H1 (cell line): Measurements from ENCODE around the gene DOCK3. TPM values are rescaled to one million over a fixed set of nuclear protein-coding genes. Genes with fewer than 3 reads are reported as not detected.

Source experiments
- CBX8 ChIP-seq: fragments of 300-800, 300-1000 bp; sonication (generic); IDR thresholded peaks from 2 replicates; pipeline ENCODE4 v1.7.1; 2016; ENCODE audit warnings: low read depth, low read length, borderline replicate concordance
- CHD7 ChIP-seq: fragments of 300-600 bp; sonication (generic); IDR thresholded peaks from 2 replicates; pipeline ENCODE4 v1.7.1; 2012; ENCODE audit warnings: low read length, moderate library complexity, mild to moderate bottlenecking, inconsistent platforms; ENCODE audit not compliant: insufficient replicate concordance
- CREB1 ChIP-seq: IDR thresholded peaks from 2 replicates; pipeline ENCODE4 v1.6.1; 2012; ENCODE audit warnings: inconsistent platforms
- GABPA ChIP-seq: IDR thresholded peaks from 2 replicates; pipeline ENCODE4 v1.6.1; 2011; ENCODE audit warnings: mild to moderate bottlenecking, low read length, moderate library complexity, borderline replicate concordance; ENCODE audit not compliant: insufficient read depth
- KDM5A ChIP-seq: fragments of 200-600 bp; IDR thresholded peaks from 2 replicates; pipeline ENCODE4 v1.7.1; 2012; ENCODE audit warnings: mild to moderate bottlenecking, low read length, inconsistent platforms, mixed read lengths
- NANOG ChIP-seq: IDR thresholded peaks from 2 replicates; pipeline ENCODE4 v1.6.1; 2011; ENCODE audit warnings: low read length, low read depth, mild to moderate bottlenecking, inconsistent platforms; ENCODE audit not compliant: insufficient read depth, poor library complexity, severe bottlenecking
- POU5F1 ChIP-seq: IDR thresholded peaks from 2 replicates; pipeline ENCODE4 v1.6.1; 2011; ENCODE audit warnings: low read depth, mild to moderate bottlenecking, low read length, moderate library complexity
- polyA plus RNA-seq, 7 experiments: library from polyadenylated mRNA; depleted of rRNA in 3 of 7; stranded (reverse) in 5 of 7; unstranded in 2 of 7; fragments of >200 nt in 5 of 7; fragments of 200-250 nt in 2 of 7; gene quantifications; 1 replicate in 5 of 7; 2 replicates in 1 of 7; 4 replicates in 1 of 7; pipeline versions ENCODE4 v1.2.1 to v1.2.3, GENCODE V29; 2011 to 2013; ENCODE audit warnings: missing spikeins in 2 of 7, mixed read lengths in 2 of 7
- total RNA-seq: library from RNA; stranded (reverse); fragmentation: NEBNext Ultra II Directional; extraction: Animal tissue kit (Norgen Biotek cat#: 25700); gene quantifications from 2 replicates; pipeline ENCODE4 v1.2.1, GENCODE V29; 2021

DOCK3 gene
- total and polyA plus RNA-seq, 2 of the 8 experiments (the other 6 are each of a cell fraction or from before 2014, with no cell fraction given): 2.7 to 5.0 TPM

- TF ChIP-seq CHD7 (no peak), CREB1 (no peak), CBX8 (no peak), POU5F1 (no peak), KDM5A (no peak), NANOG (no peak), GABPA (no peak)
These were observed 653.5 kb downstream of the DOCK3 start (continued) for GRCh38 chr3:51328206-51328605.
